Measurements from ENCODE around the gene ACAP3.
A peak's percentile ranks its signal among the peaks of the same experiment; 100 is the strongest.

Gene ACAP3

DNA sequence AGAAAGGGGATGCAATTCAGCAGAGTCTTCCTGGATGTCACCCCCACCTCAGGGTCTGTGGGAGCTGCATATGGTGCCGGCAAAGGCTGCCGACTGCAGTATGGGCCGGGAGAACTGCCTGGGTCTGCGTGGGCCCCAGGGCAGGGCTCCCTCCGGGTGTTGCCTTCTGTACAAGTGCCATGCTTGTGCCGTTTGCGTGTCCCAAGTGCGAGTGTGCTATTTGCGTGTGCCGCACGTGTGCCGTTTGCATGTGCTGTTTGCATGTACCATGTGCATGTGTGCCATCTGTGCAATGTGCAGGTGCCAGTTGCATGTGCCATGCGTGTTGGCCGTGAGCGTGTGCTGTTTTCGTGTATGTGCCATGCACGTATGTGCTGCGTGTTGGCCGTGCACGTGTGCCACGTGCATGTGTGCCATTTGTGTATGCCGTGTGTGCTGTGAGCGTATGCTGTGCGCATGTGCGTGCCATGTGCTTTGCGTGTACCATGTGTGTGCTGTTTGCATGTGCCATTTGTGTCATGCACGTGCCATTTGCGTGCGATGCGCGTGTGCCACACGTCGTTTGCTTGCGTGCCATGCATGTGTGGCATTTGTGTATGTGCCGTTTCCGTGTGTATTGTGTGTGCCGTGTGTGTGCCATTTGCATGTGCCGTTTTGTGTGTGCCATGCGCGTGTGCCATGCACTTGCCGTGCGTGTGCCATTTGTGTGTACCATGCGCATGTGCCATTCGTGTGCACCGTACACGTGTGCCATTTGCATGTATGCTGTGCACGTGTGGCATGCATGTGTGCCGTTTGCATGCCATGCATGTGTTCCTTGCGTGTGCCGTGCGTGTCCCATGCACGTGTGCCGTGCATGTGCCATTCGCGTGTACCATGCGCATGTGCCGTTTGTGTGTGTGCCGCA, 21.8 kb upstream of the ACAP3 start:
- Mint-ChIP-seq H3K4me1 (ENCODE audit: low read depth) (peaks cover 12% of the 10 kb centered on the region), H3K27me3 (no peaks in the 10 kb centered on the region), H3K9me3 (no peaks in the 10 kb centered on the region), H3K4me3 (no peak overlapping the region), H3K27ac (no peak overlapping the region), H3K36me3 (ENCODE audit: low read depth) (peaks cover 41% of the 10 kb centered on the region)
- intact Hi-C loops (cut with micrococcal nuclease): no loop called here

DNA sequence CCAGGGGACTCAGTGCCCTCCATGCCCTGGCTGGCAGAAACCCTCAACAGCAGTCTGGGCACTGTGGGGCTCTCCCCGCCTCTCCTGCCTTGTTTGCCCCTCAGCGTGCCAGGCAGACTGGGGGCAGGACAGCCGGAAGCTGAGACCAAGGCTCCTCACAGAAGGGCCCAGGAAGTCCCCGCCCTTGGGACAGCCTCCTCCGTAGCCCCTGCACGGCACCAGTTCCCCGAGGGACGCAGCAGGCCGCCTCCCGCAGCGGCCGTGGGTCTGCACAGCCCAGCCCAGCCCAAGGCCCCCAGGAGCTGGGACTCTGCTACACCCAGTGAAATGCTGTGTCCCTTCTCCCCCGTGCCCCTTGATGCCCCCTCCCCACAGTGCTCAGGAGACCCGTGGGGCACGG, 20.5 kb upstream of the ACAP3 start:
- Mint-ChIP-seq H3K27ac (no peak overlapping the region), H3K4me3 (no peak overlapping the region), H3K4me1 (ENCODE audit: low read depth) (peaks cover 18% of the 10 kb centered on the region), H3K9me3 (no peaks in the 10 kb centered on the region), H3K27me3 (no peaks in the 10 kb centered on the region), H3K36me3 (ENCODE audit: low read depth) (peaks cover 38% of the 10 kb centered on the region)
- intact Hi-C loops (cut with micrococcal nuclease): no loop called here

DNA sequence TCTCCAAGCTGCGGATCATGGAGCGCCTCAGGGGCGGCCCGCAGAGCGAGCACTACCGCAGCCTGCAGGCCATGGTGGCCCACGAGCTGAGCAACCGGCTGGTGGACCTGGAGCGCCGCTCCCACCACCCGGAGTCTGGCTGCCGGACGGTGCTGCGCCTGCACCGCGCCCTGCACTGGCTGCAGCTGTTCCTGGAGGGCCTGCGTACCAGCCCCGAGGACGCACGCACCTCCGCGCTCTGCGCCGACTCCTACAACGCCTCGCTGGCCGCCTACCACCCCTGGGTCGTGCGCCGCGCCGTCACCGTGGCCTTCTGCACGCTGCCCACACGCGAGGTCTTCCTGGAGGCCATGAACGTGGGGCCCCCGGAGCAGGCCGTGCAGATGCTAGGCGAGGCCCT, 19.6 kb upstream of the ACAP3 start:
- Mint-ChIP-seq H3K4me1 (ENCODE audit: low read depth) (peaks cover 28% of the 10 kb centered on the region), H3K4me3 (no peak overlapping the region), H3K27ac (no peak overlapping the region), H3K27me3 (no peaks in the 10 kb centered on the region), H3K9me3 (no peaks in the 10 kb centered on the region), H3K36me3 (ENCODE audit: low read depth) (peaks cover 45% of the 10 kb centered on the region)
- intact Hi-C loops (cut with micrococcal nuclease): no loop called here

DNA sequence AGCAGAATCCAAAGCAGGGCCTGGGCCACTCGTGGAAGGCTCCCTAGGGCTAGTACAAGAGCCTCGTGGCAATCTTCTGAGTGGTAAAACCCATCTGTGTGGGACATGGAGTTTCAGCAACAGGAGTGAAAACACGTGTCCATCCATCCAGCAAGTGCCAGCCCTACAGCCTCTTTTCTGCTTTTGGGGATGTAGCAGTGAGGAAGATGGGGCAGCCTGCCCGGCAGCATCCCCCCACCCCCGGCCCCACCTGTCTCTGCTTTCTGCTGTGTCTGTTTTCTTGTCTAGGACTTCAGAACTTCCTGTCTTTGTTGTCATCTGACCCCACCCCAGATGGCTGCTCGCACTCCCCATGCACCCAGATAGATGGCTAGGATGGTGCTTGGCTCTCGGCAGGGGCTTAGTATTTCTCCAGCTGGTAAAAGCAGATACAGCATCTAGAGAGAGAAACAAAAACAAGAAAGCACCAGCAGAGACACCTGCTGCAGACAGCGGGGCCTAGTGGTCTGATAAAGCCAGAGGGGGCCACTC, 18.4 kb upstream of the ACAP3 start:
- Mint-ChIP-seq H3K4me3 (peak overlapping the region; percentile 77), H3K27ac (no peak overlapping the region), H3K27me3 (no peaks in the 10 kb centered on the region), H3K4me1 (ENCODE audit: low read depth) (peaks cover 38% of the 10 kb centered on the region), H3K36me3 (ENCODE audit: low read depth) (peaks cover 50% of the 10 kb centered on the region), H3K9me3 (no peaks in the 10 kb centered on the region)
- intact Hi-C loops (cut with micrococcal nuclease): no loop called here

DNA sequence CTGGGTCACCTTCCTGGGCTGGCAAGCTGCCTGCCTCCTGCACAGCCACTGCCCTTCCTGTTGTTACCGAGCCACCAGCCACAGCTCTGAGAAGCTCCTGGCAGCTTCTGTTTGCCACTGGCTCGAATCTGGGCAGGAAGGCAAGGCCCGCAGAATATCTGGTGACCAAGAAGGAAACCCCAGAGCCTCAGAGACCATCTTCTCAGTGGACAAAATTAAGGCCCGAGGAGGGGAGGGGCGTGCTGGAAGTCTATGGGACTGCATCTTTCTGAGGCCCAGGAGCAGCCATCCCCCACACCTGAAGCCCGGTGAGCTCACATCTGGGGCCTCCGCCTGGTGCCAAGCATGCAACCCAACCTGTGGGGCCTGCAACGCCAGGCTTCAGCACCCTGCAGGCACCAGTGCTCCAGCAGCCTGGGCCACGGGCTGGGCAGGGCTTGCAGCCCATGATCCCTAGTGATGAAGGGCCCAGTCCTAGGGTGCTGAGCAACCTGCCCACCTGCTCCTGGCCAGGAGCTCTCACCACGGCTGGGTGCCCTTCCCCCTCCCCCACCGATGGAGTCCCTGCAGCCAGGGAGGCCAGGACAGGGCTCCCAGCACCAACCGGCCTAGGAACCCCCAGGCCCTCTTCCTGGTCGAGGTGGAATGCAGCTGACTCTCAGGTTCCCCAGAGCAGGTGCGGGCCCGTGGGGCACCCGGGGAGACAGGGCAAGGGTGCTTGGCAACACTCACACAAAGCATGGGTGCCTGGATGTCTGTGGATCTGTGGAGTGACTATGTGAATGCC, 17.8 kb upstream of the ACAP3 start:
- Mint-ChIP-seq H3K4me1 (ENCODE audit: low read depth) (peaks cover 43% of the 10 kb centered on the region), H3K9me3 (no peaks in the 10 kb centered on the region), H3K4me3 (peak overlapping the region; percentile 77), H3K36me3 (ENCODE audit: low read depth) (peaks cover 56% of the 10 kb centered on the region), H3K27ac (peak overlapping the region; percentile 76), H3K27me3 (no peaks in the 10 kb centered on the region)
- intact Hi-C loops (cut with micrococcal nuclease): loop anchor here (2.0 kb wide), 1 partner anchor 17 kb away; the partner anchor contains the start of gene PUSL1

DNA sequence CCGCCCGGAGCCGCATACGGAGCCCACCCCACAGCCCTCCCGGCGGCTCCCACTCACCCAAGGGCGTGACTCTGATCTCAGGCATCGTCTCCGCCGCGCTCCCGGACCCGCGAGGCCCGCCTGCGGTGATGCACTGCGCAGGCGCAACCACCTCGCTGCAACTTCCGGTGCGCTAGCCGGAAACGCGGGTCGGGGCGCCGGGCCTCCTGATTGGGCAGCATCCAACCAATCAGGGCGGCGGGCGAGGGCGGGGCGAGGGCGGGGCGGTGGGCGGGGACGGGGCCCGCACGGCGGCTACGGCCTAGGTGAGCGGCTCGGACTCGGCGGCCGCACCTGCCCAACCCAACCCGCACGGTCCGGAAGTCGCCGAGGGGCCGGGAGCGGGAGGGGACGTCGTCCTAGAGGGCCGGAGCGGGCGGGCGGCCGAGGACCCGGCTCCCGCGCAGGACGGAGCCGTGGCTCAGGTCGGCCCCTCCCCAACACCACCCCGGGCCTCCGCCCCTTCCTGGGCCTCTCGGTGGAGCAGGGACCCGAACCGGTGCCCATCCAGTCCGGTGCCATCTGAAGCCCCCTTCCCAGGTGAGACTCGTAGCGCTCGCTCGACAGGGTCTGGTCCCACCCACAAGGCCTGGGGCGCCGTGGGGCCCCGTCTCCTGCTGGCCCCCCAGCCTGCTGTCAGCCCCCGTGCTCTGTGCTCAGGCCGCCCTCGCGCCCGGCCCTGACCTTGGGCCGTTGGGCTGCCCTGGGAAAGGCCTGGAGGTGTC, 17.0 kb upstream of the ACAP3 start, which contains the start of the genes CPTP and INTS11:
TSS of gene CPTP (plus strand) at position 279 of the 764 bp plus-strand sequence. CDS start 2,109 bp downstream, outside the sequence.
TSS of gene INTS11 (minus strand) at position 137 of the 764 bp plus-strand sequence. CDS start at position 85, 52 bp downstream.
- no peaks in the 10 kb centered on the region for H3K9me3 Mint-ChIP-seq
- no peaks in the 10 kb centered on the region for H3K27me3 Mint-ChIP-seq
- peak within 1 kb of the TSS; percentile 76 for H3K27ac Mint-ChIP-seq
- peak within 1 kb of the TSS; percentile 80 for H3K4me3 Mint-ChIP-seq
- peaks cover 43% of the 10 kb centered on the region for H3K4me1 Mint-ChIP-seq (ENCODE audit: low read depth)
- intact Hi-C loops (cut with micrococcal nuclease): loop anchor here (2.0 kb wide), 1 partner anchor 16 kb away; the partner anchor contains the start of gene PUSL1
- H3K36me3 Mint-ChIP-seq (ENCODE audit: low read depth): peaks cover 64% of the 10 kb centered on the region

DNA sequence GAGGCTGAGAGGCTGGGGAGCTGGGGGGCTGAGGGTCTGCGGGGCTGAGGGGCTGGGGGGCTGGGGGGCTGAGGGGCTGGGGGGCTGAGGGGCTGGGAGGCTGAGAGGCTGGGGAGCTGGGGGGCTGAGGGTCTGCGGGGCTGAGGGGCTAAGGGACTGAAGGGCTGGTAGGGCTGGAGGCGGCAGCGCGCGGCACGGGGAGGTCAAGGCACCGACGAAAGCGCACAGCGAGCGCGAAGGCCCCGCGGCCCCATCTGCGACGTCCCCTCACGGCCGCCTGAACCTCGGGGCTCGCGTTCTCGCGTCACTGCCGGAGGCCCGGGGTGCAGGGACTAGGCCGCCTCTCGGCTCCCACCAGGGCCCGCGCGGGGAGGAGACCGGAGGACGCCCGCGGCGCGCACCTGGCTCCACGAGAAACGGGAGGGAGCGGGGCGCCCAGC, 16.4 kb upstream of the ACAP3 start:
- Mint-ChIP-seq H3K9me3 (no peaks in the 10 kb centered on the region), H3K27me3 (no peaks in the 10 kb centered on the region), H3K36me3 (ENCODE audit: low read depth) (peaks cover 68% of the 10 kb centered on the region), H3K4me3 (peak overlapping the region; percentile 77), H3K27ac (peak overlapping the region; percentile 76), H3K4me1 (ENCODE audit: low read depth) (peaks cover 43% of the 10 kb centered on the region)
- intact Hi-C loops (cut with micrococcal nuclease): loop anchor here (2.0 kb wide), 1 partner anchor 15 kb away; the partner anchor contains the start of gene PUSL1

DNA sequence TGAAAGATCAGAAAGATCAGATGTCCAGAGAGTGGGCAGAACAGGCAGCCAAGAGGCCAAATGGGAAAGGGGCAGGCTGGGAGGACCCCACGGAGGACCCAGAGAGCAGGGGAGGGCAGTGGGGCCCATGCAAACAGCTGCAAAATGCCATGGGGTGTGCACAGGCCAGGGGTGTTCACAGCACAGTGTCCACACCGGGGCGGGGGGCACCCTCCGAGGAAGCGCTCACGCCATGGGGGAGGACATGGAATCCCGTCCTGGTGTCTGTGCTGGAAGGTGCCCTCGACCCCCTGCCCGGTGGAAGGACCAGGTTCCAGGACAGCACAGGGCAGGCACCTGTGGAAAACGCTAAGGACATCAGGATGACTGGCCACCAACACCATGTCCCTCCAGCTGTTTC, 15.2 kb upstream of the ACAP3 start:
- H3K27ac Mint-ChIP-seq: no peak overlapping the region
- peaks cover 68% of the 10 kb centered on the region for H3K36me3 Mint-ChIP-seq (ENCODE audit: low read depth)
- H3K4me3 Mint-ChIP-seq: peak overlapping the region; percentile 80
- H3K27me3 Mint-ChIP-seq: no peaks in the 10 kb centered on the region
- intact Hi-C loops (cut with micrococcal nuclease): no loop called here
- H3K4me1 Mint-ChIP-seq (ENCODE audit: low read depth): peaks cover 43% of the 10 kb centered on the region
- H3K9me3 Mint-ChIP-seq: no peaks in the 10 kb centered on the region

DNA sequence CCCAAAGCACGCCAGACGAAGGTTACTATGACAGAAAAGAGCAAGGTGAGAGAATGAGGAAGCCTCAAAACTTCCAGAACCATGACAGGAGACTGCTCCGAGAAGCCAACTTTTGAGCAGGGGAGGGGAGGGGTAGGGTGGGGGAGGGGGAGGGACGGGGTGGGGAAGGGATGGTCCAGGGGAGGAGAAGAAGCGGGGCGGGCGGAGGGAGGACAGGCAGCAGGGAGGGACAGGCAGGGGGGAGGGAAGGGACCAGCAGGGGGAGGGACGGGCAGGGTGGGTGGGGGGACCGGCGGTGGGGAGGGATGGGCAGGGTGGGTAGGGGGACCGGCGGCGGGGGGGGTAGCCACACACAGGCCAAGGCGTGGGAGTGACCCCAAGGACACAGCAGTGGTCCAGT, 14.7 kb upstream of the ACAP3 start:
- H3K4me1 Mint-ChIP-seq (ENCODE audit: low read depth): peaks cover 43% of the 10 kb centered on the region
- peak overlapping the region; percentile 41 for H3K4me3 Mint-ChIP-seq
- peaks cover 68% of the 10 kb centered on the region for H3K36me3 Mint-ChIP-seq (ENCODE audit: low read depth)
- no peak overlapping the region for H3K27ac Mint-ChIP-seq
- H3K9me3 Mint-ChIP-seq: no peaks in the 10 kb centered on the region
- H3K27me3 Mint-ChIP-seq: no peaks in the 10 kb centered on the region
- intact Hi-C loops (cut with micrococcal nuclease): no loop called here

DNA sequence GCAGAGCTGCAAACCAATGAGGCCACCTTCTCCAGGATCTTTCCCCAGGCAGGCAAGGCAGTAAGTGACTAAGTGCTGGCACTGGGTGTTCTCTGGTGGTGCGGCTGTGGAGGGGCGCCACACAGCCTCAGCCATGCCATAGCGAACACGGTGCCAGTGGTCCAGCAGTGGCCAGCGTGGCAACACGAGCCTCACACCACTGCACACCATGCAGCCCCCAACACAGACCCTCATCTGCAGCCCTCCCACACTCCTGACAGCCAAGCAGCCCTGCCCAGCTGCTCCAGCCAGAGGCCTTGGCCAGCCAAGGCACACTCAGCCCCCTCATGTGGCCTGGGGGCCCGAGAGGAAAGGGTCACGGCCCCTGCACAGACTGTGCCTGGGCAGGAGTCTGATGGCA, 13.7 kb upstream of the ACAP3 start:
- intact Hi-C loops (cut with micrococcal nuclease): no loop called here
- Mint-ChIP-seq H3K9me3 (no peaks in the 10 kb centered on the region), H3K4me1 (ENCODE audit: low read depth) (peaks cover 43% of the 10 kb centered on the region), H3K4me3 (no peak overlapping the region), H3K36me3 (ENCODE audit: low read depth) (peaks cover 65% of the 10 kb centered on the region), H3K27ac (no peak overlapping the region), H3K27me3 (no peaks in the 10 kb centered on the region)

DNA sequence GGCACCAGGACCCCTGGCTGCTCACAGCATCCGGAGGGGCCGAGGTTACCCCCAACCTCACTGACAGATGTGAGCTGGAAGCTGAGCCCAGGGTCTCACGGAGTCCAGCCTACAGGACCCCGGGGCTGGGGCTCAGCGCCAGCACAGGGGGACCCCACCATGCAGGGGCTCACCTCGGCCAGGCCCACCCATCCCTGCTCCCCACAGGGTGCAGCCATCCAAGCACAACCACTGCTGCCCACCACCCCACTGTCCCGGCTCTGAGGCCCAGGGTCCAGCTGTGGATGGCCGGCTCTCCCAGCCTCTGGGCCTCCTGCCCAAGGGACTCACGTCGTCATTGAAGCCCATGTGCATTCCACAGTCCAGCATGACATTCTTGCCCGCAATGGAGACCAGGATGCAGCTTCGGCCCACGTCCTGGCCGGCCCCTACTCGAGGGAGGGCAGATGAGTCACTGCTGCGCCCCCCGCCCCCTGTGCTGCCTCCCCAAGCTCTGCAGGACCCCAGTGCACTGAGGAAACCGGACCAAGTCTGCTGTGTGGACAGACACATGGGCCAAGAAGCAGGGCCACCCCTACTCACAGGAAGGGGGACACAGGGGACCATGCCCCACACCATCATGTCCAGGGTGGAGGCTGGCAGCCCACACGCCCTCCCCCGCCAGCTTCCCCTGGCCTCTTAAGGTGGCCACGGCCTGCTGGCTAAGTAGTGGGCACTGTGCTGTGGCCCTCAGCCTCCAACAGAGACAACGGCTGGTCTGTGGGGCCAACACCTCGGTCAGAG, 13.1 kb upstream of the ACAP3 start:
- intact Hi-C loops (cut with micrococcal nuclease): no loop called here
- Mint-ChIP-seq H3K27me3 (no peaks in the 10 kb centered on the region), H3K4me1 (ENCODE audit: low read depth) (peaks cover 37% of the 10 kb centered on the region), H3K4me3 (no peak overlapping the region), H3K36me3 (ENCODE audit: low read depth) (peaks cover 68% of the 10 kb centered on the region), H3K27ac (no peak overlapping the region), H3K9me3 (no peaks in the 10 kb centered on the region)

DNA sequence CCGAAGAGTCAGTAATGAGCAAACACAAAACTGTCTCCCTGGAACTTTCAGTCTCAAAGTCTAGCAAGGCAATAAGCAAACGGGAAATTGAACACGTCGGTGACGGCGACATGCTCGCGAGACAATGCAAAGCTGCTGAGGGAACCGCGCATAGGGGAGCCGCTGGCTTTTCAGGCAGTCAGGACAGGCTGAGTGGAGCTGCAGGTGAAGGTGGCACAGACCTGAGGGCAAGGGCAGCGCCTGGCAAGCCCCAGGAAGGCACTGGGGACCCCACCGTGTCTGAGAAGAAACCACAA, 11.9 kb upstream of the ACAP3 start:
- no peaks in the 10 kb centered on the region for H3K27me3 Mint-ChIP-seq
- H3K4me1 Mint-ChIP-seq (ENCODE audit: low read depth): peaks cover 35% of the 10 kb centered on the region
- no peak overlapping the region for H3K4me3 Mint-ChIP-seq
- intact Hi-C loops (cut with micrococcal nuclease): no loop called here
- H3K9me3 Mint-ChIP-seq: no peaks in the 10 kb centered on the region
- peaks cover 79% of the 10 kb centered on the region for H3K36me3 Mint-ChIP-seq (ENCODE audit: low read depth)
- no peak overlapping the region for H3K27ac Mint-ChIP-seq
